ENCODE data around the gene EIF2S1.

- no peak for TF ChIP-seq CTCF (IDR thresholded peaks at IDR 0.05; ENCODE audit: poor library complexity, severe bottlenecking)
- no peak for TF ChIP-seq EP300 (conservative IDR thresholded peaks at IDR 0.05; ENCODE audit: poor library complexity, severe bottlenecking)
- TF ChIP-seq POLR2AphosphoS5 (IDR thresholded peaks at IDR 0.05), result no peak
- TF ChIP-seq EZH2 (IDR thresholded peaks at IDR 0.05; ENCODE audit: borderline replicate concordance, insufficient read depth, low read length, poor library complexity, severe bottlenecking), result no peak
- no peak for TF ChIP-seq MXI1 (conservative IDR thresholded peaks at IDR 0.05; ENCODE audit: poor library complexity, severe bottlenecking)
These were observed 10.7 kb downstream of the EIF2S1 start for GRCh38 chr14:67370830-67371229.
